Panc1 (cell line): ENCODE data around the gene FLII. TPM values are rescaled to one million over a fixed set of nuclear protein-coding genes. Genes with fewer than 3 reads are reported as not detected.

Experiments
- ATAC-seq: fragments of 200-7000 bp; cut with Tn5 transposase; 2 replicates; pipeline ENCODE4 v1.9.1; 2020; ENCODE audit warnings: mild to moderate bottlenecking, moderate library complexity
- BruUV-seq: library from RNA; stranded (reverse); fragments of 400-500 nt; replicated peaks from 2 replicates; lab custom pipeline; 2021; lab: Mats Ljungman, UMichigan
- CTCF ChIA-PET: fragments of 300-600 bp; sonication (Branson Sonifier 250); formaldehyde crosslinking; loops from one replicate; lab custom pipeline; 2022; ENCODE audit warnings: antibody characterized with exemption; lab: Charles Lee
- POLR2A ChIA-PET: fragments of 300-600 bp; sonication (Branson Sonifier 250); formaldehyde crosslinking; loops from one replicate; lab custom pipeline; 2022; ENCODE audit warnings: antibody characterized with exemption; lab: Charles Lee
- DNase-seq: peaks from one replicate; pipeline ENCODE4 v3.0.0-alpha.2; 2010; ENCODE audit warnings: low read depth, low spot score
- H3K27ac ChIP-seq: 2 replicates; pipeline ENCODE4 v1.5.1; 2011; ENCODE audit warnings: mild to moderate bottlenecking, low read length, inconsistent platforms
- H3K27me3 ChIP-seq: fragments of 200-500 bp; sonication (Bioruptor generic); 2 replicates; pipeline ENCODE4 v1.6.0; 2014; ENCODE audit warnings: low read length, inconsistent platforms; ENCODE audit not compliant: control insufficient read depth, insufficient read depth
- H3K36me3 ChIP-seq: fragments of 200-500 bp; sonication (Bioruptor generic); 2 replicates; pipeline ENCODE4 v1.5.1; 2014; ENCODE audit warnings: inconsistent platforms, mild to moderate bottlenecking, low read length, moderate library complexity; ENCODE audit not compliant: control insufficient read depth, insufficient read depth
- H3K4me1 ChIP-seq: 2 replicates; pipeline ENCODE4 v1.5.1; 2011; ENCODE audit warnings: inconsistent platforms, mild to moderate bottlenecking, low read length, moderate library complexity; ENCODE audit not compliant: control insufficient read depth, insufficient read depth
- H3K4me3 ChIP-seq, 2 experiments: 2 replicates each; pipeline ENCODE4 v1.5.1; 2011 to 2012; ENCODE audit warnings: low read depth in 2 of 2, low read length in 2 of 2, mild to moderate bottlenecking in 2 of 2, inconsistent platforms in 1 of 2, moderate library complexity in 1 of 2
- H3K9me3 ChIP-seq: fragments of 200-500 bp; sonication (Bioruptor generic); 2 replicates; pipeline ENCODE4 v1.5.1; 2014; ENCODE audit warnings: low read depth, mild to moderate bottlenecking, inconsistent platforms, low read length, moderate library complexity; ENCODE audit not compliant: control insufficient read depth, insufficient read depth
- CTCF ChIP-seq: fragments of 450-650 bp; IDR thresholded peaks from 2 replicates; pipeline ENCODE4 v1.5.1; 2017; ENCODE audit warnings: mild to moderate bottlenecking
- POLR2AphosphoS5 ChIP-seq: IDR thresholded peaks from 2 replicates; pipeline ENCODE4 v1.6.1; 2012; ENCODE audit warnings: mild to moderate bottlenecking, low read depth, low read length, moderate library complexity
- REST ChIP-seq, 2 experiments: IDR thresholded peaks; 2 replicates each; pipeline ENCODE4 v1.6.1; 2011 to 2012; ENCODE audit warnings: low read depth in 2 of 2, control low read depth in 1 of 2, low read length in 1 of 2, mild to moderate bottlenecking in 1 of 2, moderate library complexity in 1 of 2; ENCODE audit not compliant: insufficient read depth in 1 of 2
- SIN3A ChIP-seq: IDR thresholded peaks from 2 replicates; pipeline ENCODE4 v1.6.1; 2012; ENCODE audit warnings: low read depth, mild to moderate bottlenecking, low read length, moderate library complexity, borderline replicate concordance; ENCODE audit not compliant: insufficient read depth
- TCF7L2 ChIP-seq: IDR thresholded peaks from 2 replicates; pipeline ENCODE4 v1.6.1; 2011; ENCODE audit warnings: mild to moderate bottlenecking, low read depth, low read length, inconsistent platforms
- in situ Hi-C: cut with HindIII; loops from 2 replicates; pipeline ENCODE4 v1.10.0; 2016; ENCODE audit warnings: low sequenced_read_pairs, low pct_unique_long_range_greater_than_20kb
- intact Hi-C: fragments of 100-400 bp; cut with micrococcal nuclease; formaldehyde crosslinking; loops from one replicate; pipeline ENCODE4 v1.10.0; 2022; ENCODE audit not compliant: unreplicated experiment
- total RNA-seq: library from RNA; stranded (reverse); gene quantifications from one replicate; pipeline ENCODE4 v1.2.1, GENCODE V29; 2021; ENCODE audit not compliant: unreplicated experiment

The FLII gene
- total RNA-seq, 1 experiment from 2014 or later = 207 TPM

GRCh38 chr17:18261659-18262058 is 3.1 kb upstream of the FLII start:
- in situ Hi-C loops (no loop called here), intact Hi-C loops (no loop called here)
- Histone ChIP-seq H3K4me1 (peaks cover 13% of the 10 kb centered on the region), H3K27ac (peak overlapping the region; percentile 85), H3K36me3 (peaks cover 3% of the 10 kb centered on the region; the same call in 1 of the 2 replicates), H3K9me3 (no peaks in the 10 kb centered on the region), H3K27me3 (no peaks in the 10 kb centered on the region), H3K4me3 (peak overlapping the region; percentile 74 to 75)
- ChIA-PET POLR2A (no interaction called here), CTCF (interaction anchor here (0.6 kb wide), 1 partner anchor 19 kb away, joined by 3 read pairs; no protein-coding TSS in a partner anchor)
- DNase-seq (no peak), ATAC-seq (no peak)
- BruUV-seq = no TSS peak
- no peak for TF ChIP-seq POLR2AphosphoS5
- no peak for TF ChIP-seq CTCF
- no peak for TF ChIP-seq TCF7L2
- TF ChIP-seq SIN3A = no peak
- TF ChIP-seq REST (IDR thresholded peaks at IDR 0.05; ENCODE audit: insufficient read depth in 1 of 2, low read depth in 2 of 2, low read length in 1 of 2) = no peak

GRCh38 chr17:18261146-18261515 is 2.6 kb upstream of the FLII start:
- peaks cover 13% of the 10 kb centered on the region for H3K4me1 ChIP-seq
- POLR2A ChIA-PET = no interaction called here
- peak overlapping the region; percentile 85 for H3K27ac ChIP-seq
- H3K9me3 ChIP-seq = no peaks in the 10 kb centered on the region
- CTCF ChIA-PET = interaction anchor here (0.6 kb wide), 1 partner anchor 18 kb away, joined by 3 read pairs; no protein-coding TSS in a partner anchor
- peak overlapping the region; percentile 74 to 75 for H3K4me3 ChIP-seq
- intact Hi-C loops (no loop called here), in situ Hi-C loops (no loop called here)
- peaks cover 3% of the 10 kb centered on the region; the same call in 1 of the 2 replicates for H3K36me3 ChIP-seq
- DNase-seq (no peak), ATAC-seq (no peak)
- BruUV-seq = TSS peak; percentile 50
- TF ChIP-seq TCF7L2 (no peak), POLR2AphosphoS5 (no peak), SIN3A (no peak), CTCF (no peak), REST (IDR thresholded peaks at IDR 0.05; ENCODE audit: insufficient read depth in 1 of 2, low read depth in 2 of 2, low read length in 1 of 2) (no peak)
- H3K27me3 ChIP-seq = no peaks in the 10 kb centered on the region
